Measurements from ENCODE around the gene GPT2. TPM values are rescaled to one million over a fixed set of nuclear protein-coding genes. Genes with fewer than 3 reads are reported as not detected.

GPT2 gene
- total and polyA plus RNA-seq, 2 donors (not counting 3 experiments of a cell fraction or from before 2014, with no cell fraction given) = 10.8 to 17.9 TPM

- TF ChIP-seq FOS (IDR thresholded peaks at IDR 0.05; ENCODE audit: borderline replicate concordance, insufficient read depth, low read length) (no peak), JUN (IDR thresholded peaks at IDR 0.05; ENCODE audit: borderline replicate concordance, insufficient read depth, insufficient read length, low read depth) (no peak), MAX (IDR thresholded peaks at IDR 0.05; ENCODE audit: insufficient read depth, insufficient read length) (no peak), EZH2 (IDR thresholded peaks at IDR 0.05; ENCODE audit: borderline replicate concordance, low read depth, low read length, severe bottlenecking) (no peak), POLR2AphosphoS5 (IDR thresholded peaks at IDR 0.05; ENCODE audit: insufficient read depth, low read depth, low read length) (no peak), GATA2 (IDR thresholded peaks at IDR 0.05; ENCODE audit: insufficient read depth, insufficient read length, low read depth, low read length) (no peak), CTCF (IDR thresholded peaks at IDR 0.05; ENCODE audit: extremely low read depth in 1 of 2, insufficient read depth in 1 of 2, low read depth in 1 of 2, low read length in 2 of 2) (no peak), MYC (IDR thresholded peaks at IDR 0.05; ENCODE audit: low read depth, low read length) (no peak), POLR2A (IDR thresholded peaks at IDR 0.05; ENCODE audit: low read depth, low read length) (no peak)
- Histone ChIP-seq H3K36me3 (ENCODE audit: control insufficient read depth in 2 of 2, extremely low read depth in 1 of 2, insufficient read depth in 2 of 2, low read length in 2 of 2) (peaks cover 0 to 11% of the 10 kb centered on the region in 2 experiments), H3K9me1 (replicated peaks; ENCODE audit: control insufficient read depth, extremely low read depth, insufficient read depth, low read length) (no peaks in the 10 kb centered on the region), H3K27me3 (ENCODE audit: control insufficient read depth in 2 of 2, insufficient read depth in 2 of 2, low read length in 2 of 2) (no peaks in the 10 kb centered on the region), H3K27ac (ENCODE audit: insufficient read depth, low read depth, low read length) (no peak overlapping the region), H3K4me1 (ENCODE audit: control insufficient read depth, extremely low read depth, insufficient read depth, low read length) (no peaks in the 10 kb centered on the region), H3K9me3 (replicated peaks; ENCODE audit: control insufficient read depth, insufficient read depth, low read length) (no peaks in the 10 kb centered on the region), H4K20me1 (replicated peaks; ENCODE audit: control insufficient read depth, extremely low read depth, insufficient read depth, low read length) (no peaks in the 10 kb centered on the region), H3K4me3 (replicated peaks in 1 of 3; ENCODE audit: insufficient read depth in 1 of 3, low read depth in 1 of 3, low read length in 3 of 3) (no peak overlapping the region), H3K4me2 (ENCODE audit: insufficient read depth, low read length) (no peak overlapping the region), H3K9ac (replicated peaks; ENCODE audit: extremely low read depth, insufficient read depth, low read length) (no peak overlapping the region), H3K79me2 (ENCODE audit: control insufficient read depth, insufficient read depth, low read length) (no peaks in the 10 kb centered on the region), H2AFZ (ENCODE audit: low read depth, low read length) (no peak overlapping the region)
- ChIA-PET CTCF (interaction anchor here (12.9 kb wide), 1 partner anchor 53 kb away, joined by 401 read pairs; no protein-coding TSS in a partner anchor), POLR2A (no interaction called here)
- FAIRE-seq = no peak
- intact Hi-C loops (cut with micrococcal nuclease) (no loop called here), dilution Hi-C loops (cut with MboI; ENCODE audit: extremely low pct_ligation_motif_present, low sequenced_read_pairs) (no loop called here)
- no peak for DNase-seq (ENCODE audit: low read depth, low spot score)
- BruUV-seq (replicated peaks) = no TSS peak
These were observed 20.3 kb downstream of the GPT2 start for GRCh38 chr16:46904471-46904870.

All from endothelial cell of umbilical vein (primary cell).